Measurements from ENCODE around the gene XYLT1. TPM values are rescaled to one million over a fixed set of nuclear protein-coding genes. Genes with fewer than 3 reads are reported as not detected.

Gene XYLT1
- total RNA-seq, 1 experiment from 2014 or later = 14.5 TPM

DNA sequence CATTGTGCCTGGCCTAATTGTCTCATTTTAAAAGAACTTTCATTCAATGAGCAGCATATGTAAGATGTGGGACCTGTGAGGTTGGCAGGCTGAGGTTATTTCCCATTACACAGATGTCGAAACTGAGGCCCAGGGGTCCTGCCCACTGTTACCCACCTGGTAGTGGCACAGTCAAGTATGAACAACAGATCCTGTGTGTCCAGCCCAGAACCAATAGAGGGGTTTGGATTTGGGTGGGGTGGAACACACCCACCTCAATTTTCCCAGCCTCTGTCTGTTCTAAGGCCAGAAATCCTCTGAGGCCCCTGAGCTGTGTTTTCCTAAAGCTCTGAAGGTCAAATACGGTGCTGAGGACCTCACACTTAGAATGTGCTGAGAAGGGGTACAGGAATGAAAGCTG, 179.5 kb downstream of the XYLT1 start:
- H3T11ph ChIP-seq (ENCODE audit: low read length) = no peak overlapping the region
- no peaks in the 10 kb centered on the region for H4K20me1 ChIP-seq (ENCODE audit: control insufficient read depth, insufficient read depth, insufficient read length)
- H4K91ac ChIP-seq (ENCODE audit: insufficient read length, low read depth, low read length) = no peak overlapping the region
- H2BK5ac ChIP-seq (ENCODE audit: insufficient read length, low read length) = no peak overlapping the region
- no peaks in the 10 kb centered on the region for H3K27me3 ChIP-seq (ENCODE audit: insufficient read depth, low read length)
- no peaks in the 10 kb centered on the region for H3K79me2 ChIP-seq (ENCODE audit: insufficient read depth, low read length)
- no peaks in the 10 kb centered on the region for H3K9me3 ChIP-seq (ENCODE audit: control insufficient read depth, low read depth, low read length)
- H2BK12ac ChIP-seq (ENCODE audit: insufficient read length, low read depth, low read length) = no peak overlapping the region
- H3K56ac ChIP-seq (ENCODE audit: insufficient read length, low read depth, low read length) = no peak overlapping the region
- no peak overlapping the region for H3K4me2 ChIP-seq (ENCODE audit: insufficient read depth, insufficient read length, low read length)
- H3K4ac ChIP-seq (ENCODE audit: low read depth, low read length) = no peak overlapping the region
- Mint-ChIP-seq H3K4me1 (peaks cover 33% of the 10 kb centered on the region in 2 experiments), H3K9me3 (no peaks in the 10 kb centered on the region), H3K27ac (no peak overlapping the region), H3K4me3 (no peak overlapping the region), H3K27me3 (ENCODE audit: low read depth) (no peaks in the 10 kb centered on the region), H3K36me3 (ENCODE audit: insufficient read depth in 1 of 3, low read depth in 3 of 3) (no peaks in the 10 kb centered on the region)
- no peak overlapping the region for H2BK15ac ChIP-seq (ENCODE audit: low read depth, low read length)
- no CpG with 5 or more reads among the region's 2 CpGs for WGBS (ENCODE audit: extremely low coverage, insufficient read length, low lambda C conversion rate)
- no peak overlapping the region for H3K23ac ChIP-seq (ENCODE audit: insufficient read length, low read depth, low read length)
- H2AFZ ChIP-seq (ENCODE audit: low read length) = no peak overlapping the region
- no peak overlapping the region for H2BK120ac ChIP-seq (ENCODE audit: low read depth, low read length, poor library complexity, severe bottlenecking)
- no peak overlapping the region for H3K9ac ChIP-seq (ENCODE audit: extremely low read depth, insufficient read length, low read length)
- H4K8ac ChIP-seq (replicated peaks; ENCODE audit: insufficient read length, low read depth, low read length) = no peak overlapping the region
- H2BK20ac ChIP-seq (ENCODE audit: low read depth, low read length, poor library complexity, severe bottlenecking) = no peak overlapping the region
- no peak overlapping the region for H3K14ac ChIP-seq (ENCODE audit: insufficient read depth, low read length)
- no peak overlapping the region for H3K27ac ChIP-seq (ENCODE audit: insufficient read length, low read depth, low read length)
- H3K4me1 ChIP-seq (ENCODE audit: insufficient read depth, low read length) = no peaks in the 10 kb centered on the region
- H4K5ac ChIP-seq (ENCODE audit: insufficient read length, low read depth, low read length) = no peak overlapping the region
- H3K23me2 ChIP-seq (ENCODE audit: insufficient read length, low read depth, low read length, poor library complexity, severe bottlenecking) = no peaks in the 10 kb centered on the region
- no peak overlapping the region for H3K18ac ChIP-seq (ENCODE audit: insufficient read length, low read depth, low read length)
- no peak overlapping the region for H2AK5ac ChIP-seq (ENCODE audit: insufficient read length, low read length)
- no peaks in the 10 kb centered on the region for H3K79me1 ChIP-seq (ENCODE audit: insufficient read depth, low read depth, low read length, poor library complexity, severe bottlenecking)
- no peak for DNase-seq
- TF ChIP-seq, protein P1, sequence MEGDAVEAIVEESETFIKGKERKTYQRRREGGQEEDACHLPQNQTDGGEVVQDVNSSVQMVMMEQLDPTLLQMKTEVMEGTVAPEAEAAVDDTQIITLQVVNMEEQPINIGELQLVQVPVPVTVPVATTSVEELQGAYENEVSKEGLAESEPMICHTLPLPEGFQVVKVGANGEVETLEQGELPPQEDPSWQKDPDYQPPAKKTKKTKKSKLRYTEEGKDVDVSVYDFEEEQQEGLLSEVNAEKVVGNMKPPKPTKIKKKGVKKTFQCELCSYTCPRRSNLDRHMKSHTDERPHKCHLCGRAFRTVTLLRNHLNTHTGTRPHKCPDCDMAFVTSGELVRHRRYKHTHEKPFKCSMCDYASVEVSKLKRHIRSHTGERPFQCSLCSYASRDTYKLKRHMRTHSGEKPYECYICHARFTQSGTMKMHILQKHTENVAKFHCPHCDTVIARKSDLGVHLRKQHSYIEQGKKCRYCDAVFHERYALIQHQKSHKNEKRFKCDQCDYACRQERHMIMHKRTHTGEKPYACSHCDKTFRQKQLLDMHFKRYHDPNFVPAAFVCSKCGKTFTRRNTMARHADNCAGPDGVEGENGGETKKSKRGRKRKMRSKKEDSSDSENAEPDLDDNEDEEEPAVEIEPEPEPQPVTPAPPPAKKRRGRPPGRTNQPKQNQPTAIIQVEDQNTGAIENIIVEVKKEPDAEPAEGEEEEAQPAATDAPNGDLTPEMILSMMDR (conservative IDR thresholded peaks at IDR 0.05) = no peak

Data from H9 (cell line).